Testis (tissue), 3 donors: ENCODE results near the gene CDH4. TPM values are rescaled to one million over a fixed set of nuclear protein-coding genes. Genes with fewer than 3 reads are reported as not detected.

Source experiments
- DNase-seq: peaks from one replicate; pipeline ENCODE4 v3.0.0-alpha.2; 2019
- H3K27ac ChIP-seq, 2 donors: fragments of 200-600 bp; sonication (generic); one replicate each; pipeline ENCODE4 v1.5.1; 2019
- H3K27me3 ChIP-seq: fragments of 200-600 bp; sonication (generic); one replicate; pipeline ENCODE4 v1.5.1; 2019
- H3K36me3 ChIP-seq: fragments of 200-600 bp; sonication (generic); one replicate; pipeline ENCODE4 v1.5.1; 2017; ENCODE audit warnings: low read depth; ENCODE audit errors: missing control alignments
- H3K4me1 ChIP-seq: fragments of 200-600 bp; sonication (generic); one replicate; pipeline ENCODE4 v1.5.1; 2019
- H3K4me3 ChIP-seq, 2 donors: fragments of 200-600 bp; sonication (generic); one replicate each; pipeline ENCODE4 v1.5.1; 2017 to 2019
- H3K9me3 ChIP-seq: fragments of 200-600 bp; sonication (generic); one replicate; pipeline ENCODE4 v1.5.1; 2017
- CTCF ChIP-seq, 3 experiments: fragments of 450-650 bp in 2 of 3; fragments of 200-600 bp in 1 of 3; sonication (generic) in 1 of 3; IDR thresholded peaks; one replicate each; pipeline ENCODE4 v1.5.1; 2016 to 2019; ENCODE audit warnings: antibody characterized with exemption in 3 of 3, mild to moderate bottlenecking in 2 of 3, moderate library complexity in 1 of 3
- POLR2A ChIP-seq: fragments of 450-650 bp; IDR thresholded peaks from one replicate; pipeline ENCODE4 v1.6.1; 2017; ENCODE audit warnings: antibody characterized with exemption, mild to moderate bottlenecking, moderate library complexity
- WGBS, 2 donors: methylation state at CpG; one replicate each; pipeline ENCODE4 v1.1.5; 2018; 5-methylcytosine and 5-hydroxymethylcytosine counted together
- intact Hi-C: fragments of 100-400 bp; cut with DNase I; formaldehyde crosslinking; loops from one replicate; pipeline ENCODE4 v1.15.1; 2023; ENCODE audit warnings: low total_unique reads
- polyA plus RNA-seq: library from polyadenylated mRNA; stranded (reverse); fragments of 350-450 nt; fragmentation: Illumina TruSeq; extraction: RNeasy Lipid Tissue Mini Kit (QIAGEN cat#74804); gene quantifications from one replicate; pipeline ENCODE4 v1.2.3, GENCODE V29; 2014; ENCODE audit warnings: low read depth, low replicate concordance; ENCODE audit not compliant: insufficient read depth
- total RNA-seq, 2 donors: library from RNA; depleted of rRNA; stranded (reverse); fragments of >200 nt; gene quantifications; one replicate each; pipeline ENCODE4 v1.2.3, GENCODE V29; 2016

Gene CDH4
- total and polyA plus RNA-seq, 3 donors from 2014 or later, result 1.4 to 3.3 (median 1.9) TPM

GRCh38 chr20:61924211-61924857 lies 672.3 kb downstream of the CDH4 start:
- Histone ChIP-seq H3K9me3 (no peaks in the 10 kb centered on the region), H3K4me1 (peaks cover 3% of the 10 kb centered on the region), H3K4me3 (no peak overlapping the region), H3K27ac (no peak overlapping the region), H3K27me3 (no peaks in the 10 kb centered on the region), H3K36me3 (no peaks in the 10 kb centered on the region)
- DNase-seq, result no peak
- intact Hi-C loops, result no loop called here
- TF ChIP-seq POLR2A (no peak), CTCF (IDR thresholded peaks at IDR 0.05) (no peak)
- 85 to 91% methylated on average over 12 to 17 of the region's 19 CpGs for WGBS, 2 donors

- Histone ChIP-seq H3K4me1 (peaks cover 3% of the 10 kb centered on the region), H3K9me3 (no peaks in the 10 kb centered on the region), H3K27me3 (no peaks in the 10 kb centered on the region), H3K27ac (no peak overlapping the region), H3K36me3 (no peaks in the 10 kb centered on the region), H3K4me3 (no peak overlapping the region)
- no peak for DNase-seq
- intact Hi-C loops, result no loop called here
- TF ChIP-seq CTCF (IDR thresholded peaks at IDR 0.05) (no peak), POLR2A (no peak)
- 73 to 81% methylated on average over 15 to 32 of the region's 32 CpGs for WGBS, 2 donors
Observed at GRCh38 chr20:61924858-61925554, 672.9 kb downstream of the CDH4 start.

GRCh38 chr20:61925555-61926252 lies 673.6 kb downstream of the CDH4 start:
- H3K4me3 ChIP-seq, result no peak overlapping the region
- H3K9me3 ChIP-seq, result no peaks in the 10 kb centered on the region
- intact Hi-C loops, result no loop called here
- no peak for DNase-seq
- H3K27ac ChIP-seq, result no peak overlapping the region
- H3K27me3 ChIP-seq, result no peaks in the 10 kb centered on the region
- TF ChIP-seq CTCF (IDR thresholded peaks at IDR 0.05) (no peak), POLR2A (no peak)
- 72 to 81% methylated on average over 15 to 21 of the region's 21 CpGs for WGBS, 2 donors
- H3K4me1 ChIP-seq, result peaks cover 3% of the 10 kb centered on the region
- H3K36me3 ChIP-seq, result no peaks in the 10 kb centered on the region

- H3K27ac ChIP-seq, result no peak overlapping the region
- H3K27me3 ChIP-seq, result no peaks in the 10 kb centered on the region
- H3K36me3 ChIP-seq, result no peaks in the 10 kb centered on the region
- H3K4me1 ChIP-seq, result peaks cover 3% of the 10 kb centered on the region
- 93 to 94% methylated on average over 14 of the region's 14 CpGs for WGBS, 2 donors
- TF ChIP-seq CTCF (IDR thresholded peaks at IDR 0.05) (no peak), POLR2A (no peak)
- H3K4me3 ChIP-seq, result no peak overlapping the region
- no peak for DNase-seq
- intact Hi-C loops, result no loop called here
- H3K9me3 ChIP-seq, result no peaks in the 10 kb centered on the region
Observed at GRCh38 chr20:61926253-61926613, 674.2 kb downstream of the CDH4 start.
